ENCODE measurements around the gene PPP2R1B.
"Not testable (repeated sequence)": the region's sequence is repeated elsewhere in the genome, so short reads cannot be mapped to it uniquely, and the experiment has no call there.

Gene PPP2R1B

GRCh38 chr11:111765984-111766833 is at the start of gene PPP2R1B:
Gene PPP2R1B (minus strand): TSS chr11:111766389. CDS start chr11:111766361, 28 bp downstream.
- DNase-seq = peak; percentile 42

GRCh38 chr11:111815489-111815888 is 49.3 kb upstream of the PPP2R1B start:
- no peak for DNase-seq

GRCh38 chr11:111814557-111815320 is 48.5 kb upstream of the PPP2R1B start:
- no peak for DNase-seq

- no peak for DNase-seq
Measured at GRCh38 chr11:111814106-111814505, 47.9 kb upstream of the PPP2R1B start.

GRCh38 chr11:111812211-111812610 is 46.0 kb upstream of the PPP2R1B start:
- no peak for DNase-seq

GRCh38 chr11:111811445-111811844 is 45.3 kb upstream of the PPP2R1B start:
- no peak for DNase-seq

GRCh38 chr11:111808834-111809233 is 42.6 kb upstream of the PPP2R1B start:
- no peak for DNase-seq

GRCh38 chr11:111808063-111808588 is 41.9 kb upstream of the PPP2R1B start:
- DNase-seq = no peak

- DNase-seq = no peak
Measured at GRCh38 chr11:111807076-111807475, 40.9 kb upstream of the PPP2R1B start.

GRCh38 chr11:111801135-111801534 is 34.9 kb upstream of the PPP2R1B start:
- DNase-seq = no peak

- DNase-seq = peak; percentile 13
Measured at GRCh38 chr11:111798279-111798678, 32.1 kb upstream of the PPP2R1B start.

- DNase-seq = peak; percentile 11
Measured at GRCh38 chr11:111797145-111797581, 31.0 kb upstream of the PPP2R1B start.

- DNase-seq = no peak
Measured at GRCh38 chr11:111796696-111797095, 30.5 kb upstream of the PPP2R1B start.

- no peak for DNase-seq
Measured at GRCh38 chr11:111795334-111795985, 29.3 kb upstream of the PPP2R1B start.

GRCh38 chr11:111793863-111794262 is 27.7 kb upstream of the PPP2R1B start:
- peak; percentile 1 for DNase-seq

- no peak for DNase-seq
Measured at GRCh38 chr11:111792955-111793500, 26.8 kb upstream of the PPP2R1B start.

- no peak for DNase-seq
Measured at GRCh38 chr11:111792314-111792713, 26.1 kb upstream of the PPP2R1B start.

GRCh38 chr11:111788464-111788863 is 22.3 kb upstream of the PPP2R1B start:
- no peak for DNase-seq

- no peak for DNase-seq
Measured at GRCh38 chr11:111788051-111788450, 21.9 kb upstream of the PPP2R1B start.

GRCh38 chr11:111785886-111786412 is 19.8 kb upstream of the PPP2R1B start:
- DNase-seq = no peak

- DNase-seq = no peak
Measured at GRCh38 chr11:111785076-111785475, 18.9 kb upstream of the PPP2R1B start.

- not testable (repeated sequence) for DNase-seq
Measured at GRCh38 chr11:111784311-111784710, 18.1 kb upstream of the PPP2R1B start.

Data from NCI-H1436 (cell line).